Psoas muscle (tissue), 8 donors: ENCODE results near the gene FRMD8. TPM values are rescaled to one million over a fixed set of nuclear protein-coding genes. Genes with fewer than 3 reads are reported as not detected.
A peak's percentile ranks its signal among the peaks of the same experiment; 100 is the strongest.

Experiments used
- ATAC-seq, 4 donors: fragments of 200-7000 bp; cut with Tn5 transposase; one replicate each; pipeline ENCODE4 v1.9.1; 2020; ENCODE audit warnings: moderate library complexity in 3 of 4, mild to moderate bottlenecking in 2 of 4
- DNase-seq, 2 donors: peaks; one replicate each; pipeline ENCODE4 v3.0.0-alpha.2; 2020
- H3K27ac ChIP-seq: fragments of 200-600 bp; one replicate; pipeline ENCODE4 v1.8.0; 2022
- H3K27me3 ChIP-seq, 3 donors: fragments of 200-600 bp in 1 of 3; one replicate each; pipeline versions ENCODE4 v1.6.1 to v1.8.0; 2013 to 2022; ENCODE audit warnings: low read length in 2 of 3, mild to moderate bottlenecking in 2 of 3, moderate library complexity in 1 of 3; ENCODE audit not compliant: insufficient read depth in 3 of 3
- H3K36me3 ChIP-seq, 2 donors: fragments of 200-600 bp in 1 of 2; one replicate each; pipeline versions ENCODE4 v1.6.1 to v1.8.0; 2013 to 2022; ENCODE audit warnings: low read depth in 1 of 2, mild to moderate bottlenecking in 1 of 2, moderate library complexity in 1 of 2; ENCODE audit not compliant: insufficient read depth in 1 of 2
- H3K4me1 ChIP-seq: fragments of 200-600 bp; one replicate; pipeline ENCODE4 v1.8.0; 2022
- H3K4me3 ChIP-seq: fragments of 200-600 bp; one replicate; pipeline ENCODE4 v1.8.0; 2022; ENCODE audit warnings: mild to moderate bottlenecking
- H3K9me3 ChIP-seq: fragments of 200-600 bp; one replicate; pipeline ENCODE4 v1.8.0; 2022
- CTCF ChIP-seq: fragments of 200-600 bp; IDR thresholded peaks from one replicate; pipeline ENCODE4 v1.8.0; 2022; ENCODE audit warnings: antibody characterized with exemption
- WGBS, 3 donors: extraction: QIAGEN DNeasy Blood & Tissue Kit; methylation state at CpG; one replicate each; pipeline versions ENCODE4 v1.1.6 to v1.1.7; 2013; 5-methylcytosine and 5-hydroxymethylcytosine counted together
- intact Hi-C, 2 donors: fragments of 100-400 bp; cut with DNase I; formaldehyde crosslinking; loops; one replicate each; pipeline versions ENCODE4 v1.11.0 to v1.14.2; 2022
- polyA plus RNA-seq, 3 donors: library from polyadenylated mRNA; stranded (reverse); fragments of 200-250 nt; gene quantifications; one replicate each; pipeline ENCODE4 v1.2.3, GENCODE V29; 2013
- total RNA-seq, 4 donors: library from RNA; stranded (reverse); fragmentation: NEBNext Ultra II Directional in 2 of 4; extraction: Animal tissue kit (Norgen Biotek cat#: 25700) in 2 of 4; gene quantifications; one replicate each; pipeline versions ENCODE4 v1.2.1 to v1.2.4, GENCODE V29; 2021 to 2023
- donor health status: healthy with polysubstance abuse.
- donor health status: DM: no; HTN: no; CAD: no; lungs with moderate emphysema.
- donor health status: Bipolar disorder and iron deficiency.
- donor health status: healthy.
- donor health status: DM: yes; HTN: yes; CAD: no.
- donor health status: DM: no; HTN: no; CAD: no.
- donor health status: DM: no; HTN: no; CAD: no.
- donor health status: DM: yes; HTN: yes; CAD: no.

Gene FRMD8
- total and polyA plus RNA-seq, 7 donors: 7.4 to 27.7 (median 12.9) TPM

GRCh38 chr11:65370659-65371049 is 15.8 kb upstream of the FRMD8 start:
- Histone ChIP-seq H3K4me3 (no peak overlapping the region), H3K4me1 (peaks cover 61% of the 10 kb centered on the region), H3K27ac (peak overlapping the region; percentile 93), H3K27me3 (no peaks in the 10 kb centered on the region), H3K9me3 (no peaks in the 10 kb centered on the region), H3K36me3 (no peaks in the 10 kb centered on the region)
- DNase-seq (no peak), ATAC-seq (no peak)
- intact Hi-C loops: no loop called here
- no peak for TF ChIP-seq CTCF
- 55 to 79% (median 59%) methylated on average over 6 of the region's 6 CpGs for WGBS, 3 donors

- DNase-seq (no peak), ATAC-seq (peak in 2 of 4 donors; percentile 26 to 35)
- H3K4me1 ChIP-seq: peaks cover 44% of the 10 kb centered on the region
- peak overlapping the region; percentile 93 for H3K27ac ChIP-seq
- H3K9me3 ChIP-seq: no peaks in the 10 kb centered on the region
- H3K4me3 ChIP-seq: no peak overlapping the region
- H3K27me3 ChIP-seq: no peaks in the 10 kb centered on the region
- H3K36me3 ChIP-seq: no peaks in the 10 kb centered on the region
- WGBS, 3 donors: 46 to 69% (median 52%) methylated on average over 14 of the region's 14 CpGs
- no peak for TF ChIP-seq CTCF
- intact Hi-C loops: no loop called here
Observed at GRCh38 chr11:65373839-65374580, 12.4 kb upstream of the FRMD8 start.

GRCh38 chr11:65375012-65375411 is 11.4 kb upstream of the FRMD8 start:
- Histone ChIP-seq H3K9me3 (no peaks in the 10 kb centered on the region), H3K4me3 (no peak overlapping the region), H3K27me3 (no peaks in the 10 kb centered on the region), H3K27ac (peak overlapping the region; percentile 93), H3K4me1 (peaks cover 43% of the 10 kb centered on the region), H3K36me3 (no peaks in the 10 kb centered on the region)
- peak in 1 of 2 donors; percentile 82 for DNase-seq
- WGBS, 3 donors: 65 to 75% (median 66%) methylated on average over 8 of the region's 8 CpGs
- peak in 3 of 4 donors; percentile 52 to 59 (median 54) for ATAC-seq
- TF ChIP-seq CTCF: no peak
- intact Hi-C loops: no loop called here

- H3K27me3 ChIP-seq: no peaks in the 10 kb centered on the region
- no peaks in the 10 kb centered on the region for H3K36me3 ChIP-seq
- no peak for TF ChIP-seq CTCF
- no peak for ATAC-seq
- intact Hi-C loops: no loop called here
- peaks cover 39% of the 10 kb centered on the region for H3K4me1 ChIP-seq
- WGBS, 3 donors: 82 to 92% (median 83%) methylated on average over 16 of the region's 16 CpGs
- no peaks in the 10 kb centered on the region for H3K9me3 ChIP-seq
- H3K27ac ChIP-seq: peak overlapping the region; percentile 93
- no peak for DNase-seq
- H3K4me3 ChIP-seq: no peak overlapping the region
Observed at GRCh38 chr11:65376138-65376713, 10.2 kb upstream of the FRMD8 start.
